B cell (primary cell): Measurements from ENCODE around the gene MRPS34.

Source experiments
- EZH2 ChIP-seq: IDR thresholded peaks from 2 replicates; pipeline ENCODE4 v1.6.1; 2012; ENCODE audit warnings: borderline replicate concordance, low read depth, mild to moderate bottlenecking, moderate library complexity, low read length; ENCODE audit not compliant: insufficient read depth, poor library complexity, severe bottlenecking
- TF ChIP-seq, protein P1 (sequence below): fragments of 200-600 bp; IDR thresholded peaks from one replicate; pipeline ENCODE4 v1.8.0; 2022; ENCODE audit warnings: antibody characterized with exemption, mild to moderate bottlenecking

DNA sequence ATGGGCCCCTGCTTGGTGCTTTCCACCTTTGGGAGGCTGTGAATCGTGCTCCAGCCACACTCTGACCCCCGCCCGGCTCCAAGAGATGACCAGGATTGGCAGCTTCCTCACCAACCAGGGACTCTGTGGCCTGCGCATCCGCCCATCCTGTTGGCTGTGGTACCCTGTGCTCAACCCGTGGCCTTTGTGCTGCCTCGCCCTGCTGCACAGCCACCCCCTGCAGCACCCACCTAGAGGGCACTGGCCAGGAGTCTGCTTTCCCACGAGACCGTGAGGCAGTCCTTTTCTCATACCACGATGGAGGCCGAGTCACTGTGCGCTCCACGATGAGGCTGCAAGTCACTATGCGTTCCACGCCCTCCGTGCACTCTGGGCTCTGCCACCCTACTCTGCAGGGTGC lies 21.0 kb downstream of the MRPS34 start:
- TF ChIP-seq, protein P1, sequence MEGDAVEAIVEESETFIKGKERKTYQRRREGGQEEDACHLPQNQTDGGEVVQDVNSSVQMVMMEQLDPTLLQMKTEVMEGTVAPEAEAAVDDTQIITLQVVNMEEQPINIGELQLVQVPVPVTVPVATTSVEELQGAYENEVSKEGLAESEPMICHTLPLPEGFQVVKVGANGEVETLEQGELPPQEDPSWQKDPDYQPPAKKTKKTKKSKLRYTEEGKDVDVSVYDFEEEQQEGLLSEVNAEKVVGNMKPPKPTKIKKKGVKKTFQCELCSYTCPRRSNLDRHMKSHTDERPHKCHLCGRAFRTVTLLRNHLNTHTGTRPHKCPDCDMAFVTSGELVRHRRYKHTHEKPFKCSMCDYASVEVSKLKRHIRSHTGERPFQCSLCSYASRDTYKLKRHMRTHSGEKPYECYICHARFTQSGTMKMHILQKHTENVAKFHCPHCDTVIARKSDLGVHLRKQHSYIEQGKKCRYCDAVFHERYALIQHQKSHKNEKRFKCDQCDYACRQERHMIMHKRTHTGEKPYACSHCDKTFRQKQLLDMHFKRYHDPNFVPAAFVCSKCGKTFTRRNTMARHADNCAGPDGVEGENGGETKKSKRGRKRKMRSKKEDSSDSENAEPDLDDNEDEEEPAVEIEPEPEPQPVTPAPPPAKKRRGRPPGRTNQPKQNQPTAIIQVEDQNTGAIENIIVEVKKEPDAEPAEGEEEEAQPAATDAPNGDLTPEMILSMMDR = no peak
- no peak for TF ChIP-seq EZH2
